NCI-H128 (cell line): Measurements from ENCODE around the gene SYCE1L.
"Not testable (repeated sequence)": the region's sequence is repeated elsewhere in the genome, so short reads cannot be mapped to it uniquely, and the experiment has no call there.

Source experiments
- DNase-seq: peaks from one replicate; lab custom pipeline; 2025; ENCODE audit not compliant: unreplicated experiment; lab: John Stamatoyannopoulos, UW

Gene SYCE1L

GRCh38 chr16:77242471-77242870 is 43.3 kb downstream of the SYCE1L start:
- not testable (repeated sequence) for DNase-seq

GRCh38 chr16:77246150-77246549 is 46.9 kb downstream of the SYCE1L start:
- DNase-seq, result no peak

DNA sequence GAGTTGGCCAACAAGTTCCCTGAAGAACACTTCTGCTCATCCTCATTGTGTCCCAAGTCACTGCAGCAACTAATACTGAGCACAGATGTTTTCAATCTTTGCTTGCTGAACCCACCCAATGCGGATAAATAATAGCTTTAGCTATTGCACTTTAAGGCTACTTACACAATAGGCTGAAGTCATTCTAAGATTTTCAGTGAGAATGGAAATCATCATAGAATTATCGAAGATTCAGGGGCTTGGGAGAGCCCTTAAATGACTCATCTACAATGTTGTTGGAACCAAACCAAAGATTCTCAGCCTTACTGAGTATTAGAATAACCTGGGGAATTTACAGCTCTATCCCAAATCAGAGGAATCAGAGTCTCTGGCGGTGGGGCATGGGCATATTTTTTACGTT is 51.2 kb downstream of the SYCE1L start:
- DNase-seq, result no peak
